ENCODE measurements around the gene TOP3B.

Gene TOP3B

GRCh38 chr22:22026157-22026831 is 43.7 kb upstream of the TOP3B start:
- WGBS (ENCODE audit: extremely low coverage, insufficient coverage, low lambda C conversion rate), result no CpG with 5 or more reads among the region's 13 CpGs
- peaks cover 1% of the 10 kb centered on the region for H3K4me1 ChIP-seq (ENCODE audit: control insufficient read depth, low read depth, low read length)
- H3K36me3 ChIP-seq (ENCODE audit: control insufficient read depth, insufficient read depth, low read length), result no peaks in the 10 kb centered on the region
- H3K79me2 ChIP-seq (ENCODE audit: control insufficient read depth, insufficient read depth, low read length), result no peaks in the 10 kb centered on the region
- H3K23ac ChIP-seq (ENCODE audit: low read length), result no peak overlapping the region
- H3K4ac ChIP-seq (ENCODE audit: low read depth, low read length), result no peak overlapping the region
- peak overlapping the region; percentile 47 for H3K56ac ChIP-seq (ENCODE audit: low read length)
- no peak overlapping the region for H2BK15ac ChIP-seq (replicated peaks; ENCODE audit: low read depth)
- H3K27ac ChIP-seq (ENCODE audit: low read depth, low read length), result no peak overlapping the region
- H2AK5ac ChIP-seq (ENCODE audit: low read length), result no peak overlapping the region
- no peak overlapping the region for H2BK5ac ChIP-seq (ENCODE audit: low read length)
- no peak overlapping the region for H4K8ac ChIP-seq (ENCODE audit: low read depth, low read length)
- no peak overlapping the region for H3K18ac ChIP-seq (ENCODE audit: low read length)
- H4K5ac ChIP-seq (ENCODE audit: low read length), result no peak overlapping the region
- no peaks in the 10 kb centered on the region for H3K79me1 ChIP-seq (ENCODE audit: low read length)
- no peak for DNase-seq
- no peak overlapping the region for H3K9ac ChIP-seq (ENCODE audit: low read length)
- no peaks in the 10 kb centered on the region for H3K27me3 ChIP-seq (ENCODE audit: insufficient read depth, low read length, poor library complexity)
- H2BK120ac ChIP-seq (ENCODE audit: low read depth, low read length), result no peak overlapping the region
- no peak overlapping the region for H3K4me3 ChIP-seq (ENCODE audit: low read length)
- H3K4me2 ChIP-seq (ENCODE audit: low read length), result no peak overlapping the region

DNA sequence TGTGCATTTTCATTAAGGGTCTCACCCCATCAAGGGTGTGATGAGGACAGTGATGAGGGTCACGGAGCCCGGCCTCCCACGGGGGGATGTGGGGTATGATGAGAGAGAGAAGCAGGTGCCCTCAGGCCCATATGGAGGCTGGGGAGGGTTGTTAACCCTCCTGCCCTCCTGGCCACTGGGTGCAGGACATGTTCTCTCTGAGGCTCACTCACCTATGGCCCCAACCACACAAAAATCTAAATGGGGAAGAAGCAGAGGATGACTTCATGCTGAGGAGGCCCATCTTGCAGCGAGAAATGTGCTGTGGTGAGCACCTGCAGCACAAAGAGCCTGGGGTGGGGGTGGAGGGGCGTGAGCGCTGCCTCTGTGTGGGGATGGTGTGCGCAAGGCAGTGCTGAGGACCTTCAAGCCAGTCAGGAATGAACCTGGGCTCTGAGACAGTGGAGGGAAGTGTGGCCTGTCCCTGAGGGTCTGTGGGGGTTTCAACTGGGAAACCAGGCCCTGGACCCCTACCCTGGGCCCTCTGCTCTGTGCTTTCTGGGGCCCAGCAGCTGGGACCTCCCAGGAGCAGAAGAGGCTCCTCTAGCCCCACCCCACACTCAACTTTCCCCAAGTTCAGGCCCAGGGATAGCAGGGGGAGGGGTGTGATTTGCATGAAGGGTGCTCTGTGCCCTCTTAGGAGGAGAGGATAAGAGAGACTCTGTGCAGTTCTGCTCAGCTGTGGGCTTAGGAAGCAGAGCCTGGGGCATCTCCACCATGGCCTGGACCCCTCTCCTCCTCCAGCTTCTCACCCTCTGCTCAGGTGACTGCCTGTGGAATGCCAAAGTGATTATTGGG is 43.0 kb upstream of the TOP3B start:
- Histone ChIP-seq H3K4me3 (ENCODE audit: low read length) (no peak overlapping the region), H3K18ac (ENCODE audit: low read length) (no peak overlapping the region), H3K27me3 (ENCODE audit: insufficient read depth, low read length, poor library complexity) (no peaks in the 10 kb centered on the region), H3K4me2 (ENCODE audit: low read length) (no peak overlapping the region), H3K36me3 (ENCODE audit: control insufficient read depth, insufficient read depth, low read length) (no peaks in the 10 kb centered on the region), H3K9ac (ENCODE audit: low read length) (no peak overlapping the region), H3K4me1 (ENCODE audit: control insufficient read depth, low read depth, low read length) (peaks cover 4% of the 10 kb centered on the region), H3K23ac (ENCODE audit: low read length) (no peak overlapping the region), H3K4ac (ENCODE audit: low read depth, low read length) (no peak overlapping the region), H4K5ac (ENCODE audit: low read length) (no peak overlapping the region), H3K79me2 (ENCODE audit: control insufficient read depth, insufficient read depth, low read length) (no peaks in the 10 kb centered on the region), H3K56ac (ENCODE audit: low read length) (peak overlapping the region; percentile 47), H4K8ac (ENCODE audit: low read depth, low read length) (no peak overlapping the region), H2BK5ac (ENCODE audit: low read length) (no peak overlapping the region), H3K79me1 (ENCODE audit: low read length) (no peaks in the 10 kb centered on the region), H2AK5ac (ENCODE audit: low read length) (no peak overlapping the region), H2BK15ac (replicated peaks; ENCODE audit: low read depth) (no peak overlapping the region), H2BK120ac (ENCODE audit: low read depth, low read length) (no peak overlapping the region), H3K27ac (ENCODE audit: low read depth, low read length) (no peak overlapping the region)
- WGBS (ENCODE audit: extremely low coverage, insufficient coverage, low lambda C conversion rate), result no CpG with 5 or more reads among the region's 7 CpGs
- no peak for DNase-seq

DNA sequence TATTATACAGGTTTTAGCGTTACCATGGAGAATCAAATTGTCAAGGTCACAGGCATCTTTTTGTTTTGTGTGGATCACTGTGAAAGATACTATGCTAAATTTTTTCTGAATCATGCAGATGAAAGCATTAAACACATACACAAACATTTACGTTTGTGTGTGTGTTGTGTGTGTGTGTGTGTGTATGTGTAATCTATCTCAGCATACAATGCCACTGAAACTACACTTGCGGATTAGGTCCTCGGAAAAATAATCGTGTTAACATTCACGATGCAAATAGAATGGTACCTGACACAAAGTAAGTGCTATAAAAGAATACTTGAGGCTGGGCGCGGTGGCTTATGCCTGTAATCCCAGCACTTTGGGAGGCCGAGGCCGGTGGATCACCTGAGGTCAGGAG is 41.9 kb upstream of the TOP3B start:
- Histone ChIP-seq H3K4me3 (ENCODE audit: low read length) (no peak overlapping the region), H2BK5ac (ENCODE audit: low read length) (no peak overlapping the region), H2BK120ac (ENCODE audit: low read depth, low read length) (no peak overlapping the region), H3K79me2 (ENCODE audit: control insufficient read depth, insufficient read depth, low read length) (no peaks in the 10 kb centered on the region), H3K36me3 (ENCODE audit: control insufficient read depth, insufficient read depth, low read length) (no peaks in the 10 kb centered on the region), H3K79me1 (ENCODE audit: low read length) (no peaks in the 10 kb centered on the region), H3K56ac (ENCODE audit: low read length) (no peak overlapping the region), H2AK5ac (ENCODE audit: low read length) (no peak overlapping the region), H3K18ac (ENCODE audit: low read length) (no peak overlapping the region), H3K4me1 (ENCODE audit: control insufficient read depth, low read depth, low read length) (peaks cover 4% of the 10 kb centered on the region), H2BK15ac (replicated peaks; ENCODE audit: low read depth) (no peak overlapping the region), H4K5ac (ENCODE audit: low read length) (no peak overlapping the region), H3K4me2 (ENCODE audit: low read length) (no peak overlapping the region), H3K4ac (ENCODE audit: low read depth, low read length) (no peak overlapping the region), H3K27ac (ENCODE audit: low read depth, low read length) (no peak overlapping the region), H3K23ac (ENCODE audit: low read length) (no peak overlapping the region), H3K27me3 (ENCODE audit: insufficient read depth, low read length, poor library complexity) (no peaks in the 10 kb centered on the region), H4K8ac (ENCODE audit: low read depth, low read length) (no peak overlapping the region), H3K9ac (ENCODE audit: low read length) (no peak overlapping the region)
- DNase-seq, result no peak
- no CpG with 5 or more reads among the region's 10 CpGs for WGBS (ENCODE audit: extremely low coverage, insufficient coverage, low lambda C conversion rate)

DNA sequence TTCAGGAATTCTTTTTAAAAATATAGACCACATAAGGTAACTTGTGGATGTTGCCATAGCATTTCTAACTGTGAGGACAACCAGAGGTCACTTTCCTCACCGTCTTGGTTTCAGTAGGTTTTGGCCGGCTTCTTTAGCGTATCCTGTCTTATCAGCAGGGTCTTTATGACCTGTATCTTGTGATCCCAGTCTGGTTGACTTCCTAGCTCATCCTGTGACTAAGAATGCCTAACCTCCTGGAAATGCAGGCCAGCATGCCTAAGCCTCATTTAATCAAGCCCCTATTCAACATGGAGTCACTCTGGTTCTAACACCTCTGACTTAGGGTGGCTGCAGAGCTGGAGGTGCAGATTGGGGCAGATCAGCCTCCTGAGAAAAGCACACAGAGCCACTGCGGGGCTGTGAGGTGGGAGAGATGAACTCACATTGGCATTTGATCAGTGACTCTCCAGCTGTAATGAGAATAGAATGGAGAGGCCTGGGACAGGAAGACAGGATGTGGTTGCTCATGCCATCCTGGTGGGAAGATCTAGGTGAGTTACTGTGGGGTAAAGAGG is 41.1 kb upstream of the TOP3B start:
- no peak overlapping the region for H2BK15ac ChIP-seq (replicated peaks; ENCODE audit: low read depth)
- no peaks in the 10 kb centered on the region for H3K36me3 ChIP-seq (ENCODE audit: control insufficient read depth, insufficient read depth, low read length)
- no peaks in the 10 kb centered on the region for H3K79me1 ChIP-seq (ENCODE audit: low read length)
- no peak overlapping the region for H3K23ac ChIP-seq (ENCODE audit: low read length)
- H2BK5ac ChIP-seq (ENCODE audit: low read length), result no peak overlapping the region
- no peak overlapping the region for H3K9ac ChIP-seq (ENCODE audit: low read length)
- H3K27me3 ChIP-seq (ENCODE audit: insufficient read depth, low read length, poor library complexity), result no peaks in the 10 kb centered on the region
- H3K4me1 ChIP-seq (ENCODE audit: control insufficient read depth, low read depth, low read length), result peaks cover 4% of the 10 kb centered on the region
- no peak overlapping the region for H3K56ac ChIP-seq (ENCODE audit: low read length)
- DNase-seq, result peak; percentile 60
- H3K4ac ChIP-seq (ENCODE audit: low read depth, low read length), result no peak overlapping the region
- H3K4me3 ChIP-seq (ENCODE audit: low read length), result no peak overlapping the region
- no peak overlapping the region for H4K8ac ChIP-seq (ENCODE audit: low read depth, low read length)
- no CpG with 5 or more reads among the region's 4 CpGs for WGBS (ENCODE audit: extremely low coverage, insufficient coverage, low lambda C conversion rate)
- H3K4me2 ChIP-seq (ENCODE audit: low read length), result no peak overlapping the region
- H3K79me2 ChIP-seq (ENCODE audit: control insufficient read depth, insufficient read depth, low read length), result no peaks in the 10 kb centered on the region
- H4K5ac ChIP-seq (ENCODE audit: low read length), result no peak overlapping the region
- no peak overlapping the region for H3K18ac ChIP-seq (ENCODE audit: low read length)
- no peak overlapping the region for H2AK5ac ChIP-seq (ENCODE audit: low read length)
- H3K27ac ChIP-seq (ENCODE audit: low read depth, low read length), result no peak overlapping the region
- H2BK120ac ChIP-seq (ENCODE audit: low read depth, low read length), result no peak overlapping the region

- H3K27me3 ChIP-seq (ENCODE audit: insufficient read depth, low read length, poor library complexity), result no peaks in the 10 kb centered on the region
- H3K79me2 ChIP-seq (ENCODE audit: control insufficient read depth, insufficient read depth, low read length), result no peaks in the 10 kb centered on the region
- H2BK15ac ChIP-seq (replicated peaks; ENCODE audit: low read depth), result no peak overlapping the region
- H3K79me1 ChIP-seq (ENCODE audit: low read length), result no peaks in the 10 kb centered on the region
- no peak overlapping the region for H2BK5ac ChIP-seq (ENCODE audit: low read length)
- no peak overlapping the region for H4K8ac ChIP-seq (ENCODE audit: low read depth, low read length)
- H3K4me1 ChIP-seq (ENCODE audit: control insufficient read depth, low read depth, low read length), result peaks cover 4% of the 10 kb centered on the region
- H3K56ac ChIP-seq (ENCODE audit: low read length), result no peak overlapping the region
- no CpG with 5 or more reads among the region's 6 CpGs for WGBS (ENCODE audit: extremely low coverage, insufficient coverage, low lambda C conversion rate)
- no peak overlapping the region for H4K5ac ChIP-seq (ENCODE audit: low read length)
- no peak overlapping the region for H3K4me3 ChIP-seq (ENCODE audit: low read length)
- no peak overlapping the region for H3K23ac ChIP-seq (ENCODE audit: low read length)
- H3K36me3 ChIP-seq (ENCODE audit: control insufficient read depth, insufficient read depth, low read length), result no peaks in the 10 kb centered on the region
- no peak overlapping the region for H3K9ac ChIP-seq (ENCODE audit: low read length)
- no peak overlapping the region for H3K4ac ChIP-seq (ENCODE audit: low read depth, low read length)
- H2AK5ac ChIP-seq (ENCODE audit: low read length), result no peak overlapping the region
- no peak overlapping the region for H3K27ac ChIP-seq (ENCODE audit: low read depth, low read length)
- H3K4me2 ChIP-seq (ENCODE audit: low read length), result no peak overlapping the region
- no peak overlapping the region for H2BK120ac ChIP-seq (ENCODE audit: low read depth, low read length)
- no peak overlapping the region for H3K18ac ChIP-seq (ENCODE audit: low read length)
- no peak for DNase-seq
Observed at GRCh38 chr22:22022947-22023534, 40.5 kb upstream of the TOP3B start.

Data from mesendoderm (in vitro differentiated cells).